ENCODE measurements around the gene TRMT44.

The TRMT44 gene

GRCh38 chr4:8515316-8516060 lies 74.9 kb downstream of the TRMT44 start:
- DNase-seq = no peak

- no peak for DNase-seq
Observed at GRCh38 chr4:8516061-8516573, 75.5 kb downstream of the TRMT44 start.

GRCh38 chr4:8516996-8517550 lies 76.5 kb downstream of the TRMT44 start:
- DNase-seq = no peak

GRCh38 chr4:8517946-8518345 lies 77.4 kb downstream of the TRMT44 start:
- DNase-seq = no peak

- no peak for DNase-seq
Observed at GRCh38 chr4:8522160-8523120, 81.9 kb downstream of the TRMT44 start.

GRCh38 chr4:8523175-8523574 lies 82.6 kb downstream of the TRMT44 start:
- no peak for DNase-seq

- DNase-seq = no peak
Observed at GRCh38 chr4:8523766-8524165, 83.2 kb downstream of the TRMT44 start.

- DNase-seq = no peak
Observed at GRCh38 chr4:8524595-8525382, 84.2 kb downstream of the TRMT44 start.

GRCh38 chr4:8525383-8526120 lies 85.0 kb downstream of the TRMT44 start:
- no peak for DNase-seq
